Neural cell (in vitro differentiated cells): ENCODE measurements around the gene NECTIN4. TPM values are rescaled to one million over a fixed set of nuclear protein-coding genes. Genes with fewer than 3 reads are reported as not detected.
"Not testable (repeated sequence)": the region's sequence is repeated elsewhere in the genome, so short reads cannot be mapped to it uniquely, and the experiment has no call there.

ENCODE experiments used
- H2AFZ ChIP-seq: fragments of 200-600, 300-800 bp; sonication (generic), shearing (Covaris generic); 2 replicates; pipeline ENCODE4 v1.6.0; 2014; ENCODE audit warnings: low read depth, mild to moderate bottlenecking, antibody characterized with exemption, low read length, moderate library complexity
- H3F3A ChIP-seq: fragments of 200-600 bp; shearing (Covaris generic); 2 replicates; pipeline ENCODE4 v1.6.1; 2016; ENCODE audit warnings: mild to moderate bottlenecking, moderate library complexity, mixed read lengths, antibody characterized with exemption, low read length; ENCODE audit not compliant: insufficient read depth, poor library complexity, severe bottlenecking
- H3K27ac ChIP-seq: fragments of 200-600, 300-800 bp; sonication (generic), shearing (Covaris generic); 2 replicates; pipeline ENCODE4 v1.5.1; 2014; ENCODE audit warnings: mild to moderate bottlenecking, low read length, moderate library complexity
- H3K27me3 ChIP-seq: fragments of 300-800, 200-600 bp; sonication (generic), shearing (Covaris generic); 2 replicates; pipeline ENCODE4 v1.6.0; 2014; ENCODE audit warnings: mild to moderate bottlenecking, low read depth, low read length, moderate library complexity; ENCODE audit not compliant: insufficient read depth
- H3K36me3 ChIP-seq: fragments of 300-800, 200-600 bp; sonication (generic), shearing (Covaris generic); 2 replicates; pipeline ENCODE4 v1.5.1; 2014; ENCODE audit warnings: mild to moderate bottlenecking, antibody characterized with exemption, low read length, moderate library complexity; ENCODE audit not compliant: insufficient read depth
- H3K4me2 ChIP-seq: fragments of 300-800, 200-600 bp; sonication (generic), shearing (Covaris generic); 2 replicates; pipeline ENCODE4 v1.6.0; 2014; ENCODE audit warnings: mild to moderate bottlenecking, low read length
- H3K4me3 ChIP-seq: fragments of 300-800, 200-600 bp; sonication (generic), shearing (Covaris generic); 2 replicates; pipeline ENCODE4 v1.5.1; 2014; ENCODE audit warnings: mild to moderate bottlenecking, low read length, moderate library complexity
- H3K79me2 ChIP-seq: fragments of 200-600 bp; shearing (Covaris generic); replicated peaks from 2 replicates; pipeline ENCODE4 v1.6.0; 2014; ENCODE audit warnings: mild to moderate bottlenecking, low read length, moderate library complexity; ENCODE audit not compliant: insufficient read depth
- H3K9ac ChIP-seq: fragments of 300-800, 200-600 bp; sonication (generic), shearing (Covaris generic); 2 replicates; pipeline ENCODE4 v1.6.1; 2016; ENCODE audit warnings: mild to moderate bottlenecking, low read length, mixed read lengths
- H3K9me2 ChIP-seq: fragments of 200-600 bp; shearing (Covaris generic); 2 replicates; pipeline ENCODE4 v1.6.1; 2016; ENCODE audit warnings: mild to moderate bottlenecking, low read length, mixed read lengths; ENCODE audit not compliant: insufficient read depth
- H3K9me3 ChIP-seq: fragments of 200-600, 300-800 bp; sonication (generic), shearing (Covaris generic); 2 replicates; pipeline ENCODE4 v1.6.1; 2016; ENCODE audit warnings: mild to moderate bottlenecking, mixed run types, low read length, moderate library complexity, mixed read lengths
- H4K20me1 ChIP-seq: fragments of 200-600 bp; shearing (Covaris generic); 2 replicates; pipeline ENCODE4 v1.6.1; 2016; ENCODE audit warnings: mild to moderate bottlenecking, mixed run types; ENCODE audit not compliant: insufficient read depth
- CTCF ChIP-seq: fragments of 450-650 bp; IDR thresholded peaks from 2 replicates; pipeline ENCODE4 v1.5.1; 2014; ENCODE audit warnings: antibody characterized with exemption, mild to moderate bottlenecking, moderate library complexity; ENCODE audit not compliant: poor library complexity, severe bottlenecking
- EP300 ChIP-seq: fragments of 450-650 bp; conservative IDR thresholded peaks from 2 replicates; pipeline ENCODE4 v1.6.1; 2014; ENCODE audit warnings: antibody characterized with exemption, mild to moderate bottlenecking, moderate library complexity; ENCODE audit not compliant: poor library complexity, severe bottlenecking
- EZH2 ChIP-seq: fragments of 200-600, 300-800 bp; shearing (Covaris generic), sonication (generic); IDR thresholded peaks from 2 replicates; pipeline ENCODE4 v1.6.1; 2014; ENCODE audit warnings: antibody characterized with exemption, low read length, borderline replicate concordance, mild to moderate bottlenecking; ENCODE audit not compliant: insufficient read depth, poor library complexity, severe bottlenecking
- MXI1 ChIP-seq: fragments of 450-650 bp; conservative IDR thresholded peaks from 2 replicates; pipeline ENCODE4 v1.6.1; 2014; ENCODE audit warnings: antibody characterized with exemption, mild to moderate bottlenecking; ENCODE audit not compliant: poor library complexity, severe bottlenecking
- POLR2AphosphoS5 ChIP-seq: IDR thresholded peaks from 2 replicates; pipeline ENCODE4 v1.6.1; 2012
- RAD21 ChIP-seq: fragments of 450-650 bp; conservative IDR thresholded peaks from 2 replicates; pipeline ENCODE4 v1.6.1; 2014; ENCODE audit warnings: antibody characterized with exemption, mild to moderate bottlenecking, moderate library complexity
- REST ChIP-seq: IDR thresholded peaks from 2 replicates; pipeline ENCODE4 v1.6.1; 2012; ENCODE audit warnings: borderline replicate concordance
- SMC3 ChIP-seq: fragments of 450-650 bp; conservative IDR thresholded peaks from 2 replicates; pipeline ENCODE4 v1.6.1; 2014; ENCODE audit warnings: antibody characterized with exemption, mild to moderate bottlenecking, moderate library complexity; ENCODE audit not compliant: poor library complexity
- TAF1 ChIP-seq: IDR thresholded peaks from 2 replicates; pipeline ENCODE4 v1.6.1; 2012; ENCODE audit warnings: low read depth
- polyA plus RNA-seq: library from polyadenylated mRNA; depleted of rRNA; stranded (reverse); fragments of >200 nt; gene quantifications from 2 replicates; pipeline ENCODE4 v1.2.3, GENCODE V29; 2014

The NECTIN4 gene
- polyA plus RNA-seq, 1 donor from 2014 or later = not detected

- H3K27ac ChIP-seq, H2AFZ ChIP-seq, H3K79me2 ChIP-seq, H4K20me1 ChIP-seq, H3F3A ChIP-seq, H3K9me3 ChIP-seq, H3K4me2 ChIP-seq, H3K27me3 ChIP-seq, H3K9ac ChIP-seq, H3K4me3 ChIP-seq, H3K36me3 ChIP-seq, H3K9me2 ChIP-seq: not testable (repeated sequence)
Measured at GRCh38 chr1:161063936-161064335, 25.4 kb downstream of the NECTIN4 start.

GRCh38 chr1:161061419-161061818 is 27.9 kb downstream of the NECTIN4 start:
- H4K20me1 ChIP-seq = no peaks in the 10 kb centered on the region
- no peak overlapping the region for H3K4me3 ChIP-seq
- no peaks in the 10 kb centered on the region for H3K9me3 ChIP-seq
- no peak overlapping the region for H3K4me2 ChIP-seq
- no peaks in the 10 kb centered on the region for H3K9me2 ChIP-seq
- no peaks in the 10 kb centered on the region for H3K79me2 ChIP-seq
- no peak for TF ChIP-seq SMC3
- TF ChIP-seq POLR2AphosphoS5 = no peak
- TF ChIP-seq CTCF = no peak
- TF ChIP-seq EP300 = no peak
- TF ChIP-seq REST = no peak
- no peak for TF ChIP-seq TAF1
- TF ChIP-seq EZH2 = no peak
- no peak for TF ChIP-seq RAD21
- no peak for TF ChIP-seq MXI1
- no peaks in the 10 kb centered on the region for H3F3A ChIP-seq
- no peak overlapping the region for H3K9ac ChIP-seq
- H3K36me3 ChIP-seq = no peaks in the 10 kb centered on the region
- no peak overlapping the region for H3K27ac ChIP-seq
- no peaks in the 10 kb centered on the region for H3K27me3 ChIP-seq
- no peak overlapping the region for H2AFZ ChIP-seq

- no peak overlapping the region for H3K9ac ChIP-seq
- no peak overlapping the region for H3K27ac ChIP-seq
- H4K20me1 ChIP-seq = no peaks in the 10 kb centered on the region
- no peaks in the 10 kb centered on the region for H3K9me2 ChIP-seq
- no peak overlapping the region for H3K4me2 ChIP-seq
- no peaks in the 10 kb centered on the region for H3K36me3 ChIP-seq
- no peak overlapping the region for H2AFZ ChIP-seq
- TF ChIP-seq SMC3 (no peak), CTCF (no peak), REST (no peak), EZH2 (no peak), POLR2AphosphoS5 (no peak), MXI1 (no peak)
- H3F3A ChIP-seq = no peaks in the 10 kb centered on the region
- H3K9me3 ChIP-seq = no peaks in the 10 kb centered on the region
- no peak overlapping the region for H3K4me3 ChIP-seq
- no peaks in the 10 kb centered on the region for H3K27me3 ChIP-seq
- no peaks in the 10 kb centered on the region for H3K79me2 ChIP-seq
Measured at GRCh38 chr1:161059293-161059692, 30.1 kb downstream of the NECTIN4 start.
